ENCODE data around the gene PGBD5.

Gene PGBD5

GRCh38 chr1:230286166-230286889 is 139.8 kb downstream of the PGBD5 start:
- H3K27ac ChIP-seq, result no peak overlapping the region
- DNase-seq, result no peak
- H3K27me3 ChIP-seq (replicated peaks), result no peaks in the 10 kb centered on the region
- no peak for TF ChIP-seq CTCF (IDR thresholded peaks at IDR 0.05; ENCODE audit: low read depth, low read length, missing control alignments)
- H3K4me3 ChIP-seq (ENCODE audit: low read depth, low read length), result no peak overlapping the region
- no peaks in the 10 kb centered on the region for H3K36me3 ChIP-seq (replicated peaks)
- in situ Hi-C loops (cut with HindIII; ENCODE audit: low pct_ligation_motif_present, low sequenced_read_pairs), result no loop called here

- TF ChIP-seq CTCF (IDR thresholded peaks at IDR 0.05; ENCODE audit: low read depth, low read length, missing control alignments), result no peak
- in situ Hi-C loops (cut with HindIII; ENCODE audit: low pct_ligation_motif_present, low sequenced_read_pairs), result no loop called here
Measured at GRCh38 chr1:230285351-230285750, 140.8 kb downstream of the PGBD5 start.

GRCh38 chr1:230284891-230285290 is 141.2 kb downstream of the PGBD5 start:
- peaks cover 4% of the 10 kb centered on the region for H3K36me3 ChIP-seq (replicated peaks)
- no peak for DNase-seq
- in situ Hi-C loops (cut with HindIII; ENCODE audit: low pct_ligation_motif_present, low sequenced_read_pairs), result no loop called here
- no peaks in the 10 kb centered on the region for H3K27me3 ChIP-seq (replicated peaks)
- TF ChIP-seq CTCF (IDR thresholded peaks at IDR 0.05; ENCODE audit: low read depth, low read length, missing control alignments), result no peak
- no peak overlapping the region for H3K4me3 ChIP-seq (ENCODE audit: low read depth, low read length)
- no peak overlapping the region for H3K27ac ChIP-seq

More at GRCh38 chr1:230285351-230285750, 140.8 kb downstream of the PGBD5 start:
- Histone ChIP-seq H3K27ac (no peak overlapping the region), H3K4me3 (ENCODE audit: low read depth, low read length) (no peak overlapping the region), H3K36me3 (replicated peaks) (peaks cover 1% of the 10 kb centered on the region), H3K27me3 (replicated peaks) (no peaks in the 10 kb centered on the region)
- no peak for DNase-seq

GRCh38 chr1:230283678-230284077 is 142.5 kb downstream of the PGBD5 start:
- in situ Hi-C loops (cut with HindIII; ENCODE audit: low pct_ligation_motif_present, low sequenced_read_pairs), result no loop called here
- no peak for TF ChIP-seq CTCF (IDR thresholded peaks at IDR 0.05; ENCODE audit: low read depth, low read length, missing control alignments)

GRCh38 chr1:230282157-230282556 is 144.0 kb downstream of the PGBD5 start:
- no peak for DNase-seq
- Histone ChIP-seq H3K27ac (no peak overlapping the region), H3K36me3 (replicated peaks) (peaks cover 11% of the 10 kb centered on the region), H3K4me3 (ENCODE audit: low read depth, low read length) (no peak overlapping the region), H3K27me3 (replicated peaks) (no peaks in the 10 kb centered on the region)
- no peak for TF ChIP-seq CTCF (IDR thresholded peaks at IDR 0.05; ENCODE audit: low read depth, low read length, missing control alignments)
- in situ Hi-C loops (cut with HindIII; ENCODE audit: low pct_ligation_motif_present, low sequenced_read_pairs), result no loop called here

More at GRCh38 chr1:230283678-230284077, 142.5 kb downstream of the PGBD5 start:
- peaks cover 11% of the 10 kb centered on the region for H3K36me3 ChIP-seq (replicated peaks)
- H3K4me3 ChIP-seq (ENCODE audit: low read depth, low read length), result no peak overlapping the region
- no peaks in the 10 kb centered on the region for H3K27me3 ChIP-seq (replicated peaks)
- no peak for DNase-seq
- no peak overlapping the region for H3K27ac ChIP-seq

GRCh38 chr1:230281556-230281955 is 144.6 kb downstream of the PGBD5 start:
- Histone ChIP-seq H3K27me3 (replicated peaks) (no peaks in the 10 kb centered on the region), H3K4me3 (ENCODE audit: low read depth, low read length) (no peak overlapping the region), H3K27ac (no peak overlapping the region), H3K36me3 (replicated peaks) (peaks cover 12% of the 10 kb centered on the region)
- TF ChIP-seq CTCF (IDR thresholded peaks at IDR 0.05; ENCODE audit: low read depth, low read length, missing control alignments), result no peak
- in situ Hi-C loops (cut with HindIII; ENCODE audit: low pct_ligation_motif_present, low sequenced_read_pairs), result no loop called here
- DNase-seq, result no peak

Data from brain microvascular endothelial cell (primary cell).